Mesendoderm (in vitro differentiated cells): Measurements from ENCODE around the gene METAP1D.
"Not testable (repeated sequence)": the region's sequence is repeated elsewhere in the genome, so short reads cannot be mapped to it uniquely, and the experiment has no call there.

ENCODE experiments used
- DNase-seq: peaks from one replicate; pipeline ENCODE4 v3.0.0; 2013
- H2AK5ac ChIP-seq: 2 replicates; pipeline ENCODE4 v1.6.1; 2013; ENCODE audit warnings: low read length, inconsistent platforms
- H2BK120ac ChIP-seq: 2 replicates; pipeline ENCODE4 v1.6.1; 2013; ENCODE audit warnings: low read depth, mild to moderate bottlenecking, low read length, moderate library complexity, mixed read lengths
- H2BK15ac ChIP-seq: replicated peaks from 2 replicates; pipeline ENCODE4 v1.6.1; 2013; ENCODE audit warnings: low read depth, mild to moderate bottlenecking, moderate library complexity
- H2BK5ac ChIP-seq: 2 replicates; pipeline ENCODE4 v1.6.1; 2013; ENCODE audit warnings: low read length, inconsistent platforms
- H3K18ac ChIP-seq: 2 replicates; pipeline ENCODE4 v1.6.1; 2013; ENCODE audit warnings: mild to moderate bottlenecking, low read length, mixed read lengths
- H3K23ac ChIP-seq: one replicate; pipeline ENCODE4 v1.6.1; 2013; ENCODE audit warnings: low read length
- H3K27ac ChIP-seq: 2 replicates; pipeline ENCODE4 v1.5.1; 2013; ENCODE audit warnings: low read depth, mild to moderate bottlenecking, inconsistent platforms, low read length, moderate library complexity
- H3K27me3 ChIP-seq: 2 replicates; pipeline ENCODE4 v1.6.1; 2013; ENCODE audit warnings: low read length, control low read depth, mild to moderate bottlenecking, inconsistent platforms; ENCODE audit not compliant: insufficient read depth, poor library complexity
- H3K36me3 ChIP-seq: 2 replicates; pipeline ENCODE4 v1.6.1; 2013; ENCODE audit warnings: low read length, inconsistent platforms; ENCODE audit not compliant: control insufficient read depth, insufficient read depth
- H3K4ac ChIP-seq: one replicate; pipeline ENCODE4 v1.6.1; 2013; ENCODE audit warnings: low read depth, mild to moderate bottlenecking, low read length, moderate library complexity
- H3K4me1 ChIP-seq: 2 replicates; pipeline ENCODE4 v1.6.1; 2013; ENCODE audit warnings: low read depth, low read length, inconsistent platforms; ENCODE audit not compliant: control insufficient read depth
- H3K4me2 ChIP-seq: 2 replicates; pipeline ENCODE4 v1.6.1; 2013; ENCODE audit warnings: low read length
- H3K4me3 ChIP-seq: 2 replicates; pipeline ENCODE4 v1.5.1; 2013; ENCODE audit warnings: mild to moderate bottlenecking, low read length
- H3K56ac ChIP-seq: one replicate; pipeline ENCODE4 v1.6.1; 2013; ENCODE audit warnings: low read length
- H3K79me1 ChIP-seq: 2 replicates; pipeline ENCODE4 v1.6.1; 2013; ENCODE audit warnings: low read length, inconsistent platforms
- H3K79me2 ChIP-seq: 2 replicates; pipeline ENCODE4 v1.6.1; 2013; ENCODE audit warnings: mild to moderate bottlenecking, low read length; ENCODE audit not compliant: control insufficient read depth, insufficient read depth
- H3K9ac ChIP-seq: 2 replicates; pipeline ENCODE4 v1.6.1; 2013; ENCODE audit warnings: low read length, inconsistent platforms
- H4K5ac ChIP-seq: one replicate; pipeline ENCODE4 v1.6.1; 2013; ENCODE audit warnings: low read length
- H4K8ac ChIP-seq: one replicate; pipeline ENCODE4 v1.6.1; 2013; ENCODE audit warnings: low read depth, mild to moderate bottlenecking, control low read depth, low read length, moderate library complexity
- WGBS: extraction: QIAGEN DNeasy Blood & Tissue Kit; methylation state at CpG from one replicate; pipeline ENCODE4 v1.1.7; 2013; ENCODE audit warnings: low lambda C conversion rate, missing lambda C conversion rate; ENCODE audit not compliant: insufficient coverage; ENCODE audit errors: extremely low coverage; 5-methylcytosine and 5-hydroxymethylcytosine counted together

The METAP1D gene

GRCh38 chr2:171983924-171984323 lies 15.8 kb upstream of the METAP1D start:
- not testable (repeated sequence) for H3K36me3 ChIP-seq, H3K4me2 ChIP-seq, H2AK5ac ChIP-seq, H3K27me3 ChIP-seq, DNase-seq, H4K5ac ChIP-seq, H3K18ac ChIP-seq, H3K9ac ChIP-seq, H3K56ac ChIP-seq, H2BK15ac ChIP-seq, H3K4me3 ChIP-seq, H3K4ac ChIP-seq, H4K8ac ChIP-seq, H3K23ac ChIP-seq, H3K4me1 ChIP-seq, H3K27ac ChIP-seq, H2BK120ac ChIP-seq, H3K79me2 ChIP-seq, H3K79me1 ChIP-seq, H2BK5ac ChIP-seq
- WGBS: no CpG with 5 or more reads among the region's 1 CpG

GRCh38 chr2:171985076-171985475 lies 14.7 kb upstream of the METAP1D start:
- Histone ChIP-seq H3K4me1 (no peaks in the 10 kb centered on the region), H3K9ac (no peak overlapping the region), H3K4ac (no peak overlapping the region), H4K5ac (no peak overlapping the region), H3K79me1 (no peaks in the 10 kb centered on the region), H3K23ac (no peak overlapping the region), H3K4me3 (no peak overlapping the region), H3K56ac (no peak overlapping the region), H2AK5ac (no peak overlapping the region), H3K18ac (no peak overlapping the region), H3K27me3 (no peaks in the 10 kb centered on the region), H3K36me3 (peaks cover 1% of the 10 kb centered on the region), H3K27ac (no peak overlapping the region), H4K8ac (no peak overlapping the region), H2BK5ac (no peak overlapping the region), H3K4me2 (no peak overlapping the region), H2BK15ac (no peak overlapping the region), H2BK120ac (no peak overlapping the region), H3K79me2 (no peaks in the 10 kb centered on the region)
- DNase-seq: no peak
- WGBS: no CpG with 5 or more reads among the region's 2 CpGs

DNA sequence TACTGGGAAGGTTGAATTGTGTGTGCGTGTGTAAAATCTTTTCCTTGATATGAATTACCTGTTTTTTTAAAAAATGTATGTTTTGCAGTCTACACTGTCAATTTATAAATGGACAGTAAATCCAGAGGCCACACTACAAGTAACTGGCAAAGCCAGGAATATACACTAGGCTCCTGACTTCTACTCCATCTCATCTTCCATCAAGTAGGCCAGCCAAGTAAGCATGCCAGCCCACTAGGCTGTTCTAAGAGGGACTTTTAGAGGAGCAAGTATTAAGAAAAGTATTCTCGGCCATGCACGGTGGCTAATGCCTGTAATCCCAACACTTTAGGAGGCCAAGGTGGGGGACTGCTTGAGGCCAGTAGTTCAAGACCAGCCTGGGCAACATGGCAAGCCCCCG lies 13.0 kb upstream of the METAP1D start:
- no peak for DNase-seq
- peaks cover 1% of the 10 kb centered on the region for H3K36me3 ChIP-seq
- no peaks in the 10 kb centered on the region for H3K79me1 ChIP-seq
- H2AK5ac ChIP-seq: no peak overlapping the region
- H3K4me2 ChIP-seq: no peak overlapping the region
- no peaks in the 10 kb centered on the region for H3K79me2 ChIP-seq
- H3K23ac ChIP-seq: no peak overlapping the region
- WGBS: no CpG with 5 or more reads among the region's 4 CpGs
- H3K4me1 ChIP-seq: no peaks in the 10 kb centered on the region
- H3K4me3 ChIP-seq: no peak overlapping the region
- no peak overlapping the region for H4K8ac ChIP-seq
- H2BK15ac ChIP-seq: no peak overlapping the region
- H3K18ac ChIP-seq: no peak overlapping the region
- H2BK5ac ChIP-seq: no peak overlapping the region
- no peak overlapping the region for H3K4ac ChIP-seq
- no peak overlapping the region for H3K9ac ChIP-seq
- no peak overlapping the region for H3K56ac ChIP-seq
- H3K27ac ChIP-seq: no peak overlapping the region
- H4K5ac ChIP-seq: no peak overlapping the region
- no peaks in the 10 kb centered on the region for H3K27me3 ChIP-seq
- H2BK120ac ChIP-seq: no peak overlapping the region

DNA sequence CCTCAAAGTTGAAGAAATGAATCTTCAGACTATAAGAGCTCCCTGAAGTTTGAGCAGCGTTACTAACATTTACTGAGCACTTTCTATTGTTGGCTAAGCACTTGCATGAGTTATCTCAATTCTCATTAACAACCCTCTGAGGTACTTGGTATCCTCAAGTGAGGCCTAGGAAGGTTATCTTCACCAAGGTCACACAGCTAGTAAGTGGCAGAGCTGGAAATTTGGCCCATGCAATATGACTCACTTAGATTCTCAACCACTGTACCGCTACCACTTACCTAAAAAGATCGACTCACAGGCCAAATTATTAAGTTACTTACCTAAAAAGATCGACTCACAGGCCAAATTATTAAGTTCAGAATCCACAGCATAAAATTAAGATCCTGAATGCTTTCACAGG lies 8.7 kb upstream of the METAP1D start:
- H3K18ac ChIP-seq: no peak overlapping the region
- H3K27me3 ChIP-seq: no peaks in the 10 kb centered on the region
- no peaks in the 10 kb centered on the region for H3K79me1 ChIP-seq
- no peak overlapping the region for H3K56ac ChIP-seq
- DNase-seq: no peak
- H3K4ac ChIP-seq: no peak overlapping the region
- H3K79me2 ChIP-seq: no peaks in the 10 kb centered on the region
- no peak overlapping the region for H4K5ac ChIP-seq
- no peak overlapping the region for H3K27ac ChIP-seq
- no peak overlapping the region for H2BK5ac ChIP-seq
- H2BK120ac ChIP-seq: no peak overlapping the region
- no peak overlapping the region for H2BK15ac ChIP-seq
- H3K4me2 ChIP-seq: no peak overlapping the region
- WGBS: no CpG with 5 or more reads among the region's 4 CpGs
- H3K23ac ChIP-seq: no peak overlapping the region
- no peak overlapping the region for H3K4me3 ChIP-seq
- no peaks in the 10 kb centered on the region for H3K4me1 ChIP-seq
- no peak overlapping the region for H2AK5ac ChIP-seq
- H3K9ac ChIP-seq: no peak overlapping the region
- H3K36me3 ChIP-seq: no peaks in the 10 kb centered on the region
- H4K8ac ChIP-seq: no peak overlapping the region

DNA sequence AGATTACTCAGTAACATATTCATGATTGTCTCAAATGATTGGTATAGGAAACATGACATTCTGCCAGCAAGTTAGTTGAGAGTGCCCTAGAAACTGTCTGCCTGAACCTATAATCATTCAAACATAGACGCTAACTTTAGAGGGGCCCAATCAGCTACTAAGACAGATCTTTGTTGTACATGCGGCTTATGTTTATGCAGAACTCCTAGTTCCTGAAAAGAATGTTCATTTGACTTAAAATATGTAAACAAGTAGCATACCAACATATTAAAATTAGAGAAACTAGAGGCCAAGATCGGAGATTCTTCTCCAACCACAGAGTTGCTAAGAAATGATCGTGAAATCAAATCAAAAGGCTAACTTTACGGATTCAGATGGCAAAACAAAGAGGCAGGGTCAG lies 4.2 kb upstream of the METAP1D start:
- Histone ChIP-seq H4K8ac (no peak overlapping the region), H3K36me3 (no peaks in the 10 kb centered on the region), H3K4me1 (no peaks in the 10 kb centered on the region), H2AK5ac (no peak overlapping the region), H2BK15ac (no peak overlapping the region), H3K56ac (no peak overlapping the region), H2BK5ac (no peak overlapping the region), H3K79me2 (no peaks in the 10 kb centered on the region), H3K18ac (no peak overlapping the region), H3K4ac (no peak overlapping the region), H3K27ac (no peak overlapping the region), H2BK120ac (no peak overlapping the region), H3K27me3 (no peaks in the 10 kb centered on the region), H3K4me2 (no peak overlapping the region), H3K4me3 (no peak overlapping the region), H4K5ac (no peak overlapping the region), H3K23ac (no peak overlapping the region), H3K9ac (no peak overlapping the region), H3K79me1 (no peaks in the 10 kb centered on the region)
- no peak for DNase-seq
- WGBS: no CpG with 5 or more reads among the region's 5 CpGs

DNA sequence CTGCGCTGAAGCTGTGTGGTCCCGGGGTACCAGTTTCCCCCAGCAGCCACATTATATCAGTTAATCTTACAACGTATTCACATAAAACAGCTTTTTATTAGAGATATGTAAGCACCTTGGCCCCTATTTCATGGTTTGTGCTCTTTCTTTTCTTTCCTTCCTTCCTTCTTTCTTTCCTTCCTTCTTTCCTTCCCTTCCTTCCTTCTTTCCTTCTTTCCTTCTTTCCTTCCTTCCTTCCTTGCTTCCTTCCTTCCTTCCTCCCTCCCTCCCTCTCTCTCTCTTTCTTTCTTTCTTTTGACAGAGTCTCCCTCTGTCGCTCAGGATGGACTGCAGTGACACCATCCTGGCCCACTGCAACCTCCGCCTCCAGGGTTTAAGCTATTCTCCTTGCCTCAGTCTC lies 3.7 kb upstream of the METAP1D start:
- Histone ChIP-seq H2BK120ac (no peak overlapping the region), H3K18ac (no peak overlapping the region), H3K23ac (no peak overlapping the region), H3K4me3 (no peak overlapping the region), H2BK15ac (no peak overlapping the region), H3K4ac (no peak overlapping the region), H3K4me2 (no peak overlapping the region), H3K79me1 (no peaks in the 10 kb centered on the region), H3K27me3 (no peaks in the 10 kb centered on the region), H2BK5ac (no peak overlapping the region), H3K36me3 (no peaks in the 10 kb centered on the region), H2AK5ac (no peak overlapping the region), H3K9ac (no peak overlapping the region), H3K4me1 (no peaks in the 10 kb centered on the region), H4K8ac (no peak overlapping the region), H3K79me2 (no peaks in the 10 kb centered on the region), H4K5ac (no peak overlapping the region), H3K27ac (no peak overlapping the region), H3K56ac (no peak overlapping the region)
- WGBS: no CpG with 5 or more reads among the region's 5 CpGs
- no peak for DNase-seq
